Measurements from ENCODE around the gene IRGQ.

GRCh38 chr19:43574424-43575155 lies 21.3 kb downstream of the IRGQ start:
- TF ChIP-seq CTCF (IDR thresholded peaks at IDR 0.05) (no peak), POLR2A (IDR thresholded peaks at IDR 0.05) (no peak)
